Heart left ventricle (tissue), 16 donors: ENCODE data around the gene UVRAG. TPM values are rescaled to one million over a fixed set of nuclear protein-coding genes. Genes with fewer than 3 reads are reported as not detected.

Experiments used
- ATAC-seq, 4 donors: fragments of 200-7000 bp; cut with Tn5 transposase; one replicate each; pipeline ENCODE4 v1.9.1; 2020 to 2022; ENCODE audit warnings: moderate library complexity in 4 of 4, mild to moderate bottlenecking in 3 of 4, moderate number of reproducible peaks in 1 of 4
- DNase-seq, 5 donors: peaks; one replicate each; pipeline ENCODE4 v3.0.0-alpha.2; 2020
- H3K27ac ChIP-seq, 12 donors: fragments of 200-600 bp; sonication (generic) in 4 of 12; one replicate each; pipeline versions ENCODE4 v1.5.0 to v1.8.0; 2016 to 2022; ENCODE audit warnings: mild to moderate bottlenecking in 2 of 12
- H3K27me3 ChIP-seq, 9 donors: fragments of 200-600 bp; sonication (generic) in 2 of 9; one replicate each; pipeline versions ENCODE4 v1.5.1 to v1.8.0; 2016 to 2022; ENCODE audit warnings: mild to moderate bottlenecking in 3 of 9
- H3K36me3 ChIP-seq, 9 donors: fragments of 200-600 bp; sonication (generic) in 2 of 9; one replicate each; pipeline versions ENCODE4 v1.5.0 to v1.8.0; 2018 to 2022; ENCODE audit warnings: mild to moderate bottlenecking in 2 of 9
- H3K4me1 ChIP-seq, 12 donors: fragments of 200-600 bp; sonication (generic) in 4 of 12; one replicate each; pipeline versions ENCODE4 v1.5.0 to v1.8.0; 2016 to 2022; ENCODE audit warnings: mild to moderate bottlenecking in 3 of 12
- H3K4me3 ChIP-seq, 12 donors: fragments of 200-600 bp; sonication (generic) in 4 of 12; one replicate each; pipeline versions ENCODE4 v1.5.0 to v1.8.0; 2017 to 2022; ENCODE audit warnings: mild to moderate bottlenecking in 9 of 12, moderate library complexity in 4 of 12
- H3K9me3 ChIP-seq, 12 donors: fragments of 200-600 bp; sonication (generic) in 4 of 12; one replicate each; pipeline versions ENCODE4 v1.5.0 to v1.8.0; 2016 to 2022; ENCODE audit warnings: mild to moderate bottlenecking in 1 of 12
- POLR2A ChIP-seq, 2 donors: fragments of 450-650 bp; IDR thresholded peaks; one replicate each; pipeline ENCODE4 v1.6.1; 2017; ENCODE audit warnings: antibody characterized with exemption in 2 of 2, mild to moderate bottlenecking in 2 of 2, moderate library complexity in 2 of 2
- WGBS, 4 donors: extraction: QIAGEN DNeasy Blood & Tissue Kit in 2 of 4; methylation state at CpG; one replicate each; pipeline versions ENCODE4 v1.1.5 to v1.1.7; 2013 to 2018; 5-methylcytosine and 5-hydroxymethylcytosine counted together
- intact Hi-C, 10 donors: fragments of 100-400 bp; cut with DNase I; formaldehyde crosslinking; loops; one replicate each; pipeline versions ENCODE4 v1.11.1 to v1.14.2; 2022
- polyA plus RNA-seq, 2 donors: library from polyadenylated mRNA; stranded (reverse); fragments of 200-250 nt; gene quantifications; one replicate each; pipeline ENCODE4 v1.2.3, GENCODE V29; 2013
- total RNA-seq, 9 donors: library from RNA; depleted of rRNA in 2 of 9; stranded (reverse); fragments of >200 nt in 2 of 9; fragmentation: NEBNext Ultra II Directional in 3 of 9; extraction: Animal tissue kit (Norgen Biotek cat#: 25700) in 3 of 9; gene quantifications; one replicate each; pipeline versions ENCODE4 v1.1.0 to v1.2.4, GENCODE V29; 2016 to 2023
- TF ChIP-seq, protein P1 (sequence below), 12 donors: fragments of 200-600 bp; sonication (generic) in 4 of 12; IDR thresholded peaks; one replicate each; pipeline versions ENCODE4 v1.5.0 to v1.8.0; 2018 to 2022; ENCODE audit warnings: antibody characterized with exemption in 12 of 12, mild to moderate bottlenecking in 5 of 12
- donor health status: ischemic (EF 13 %, LVEDD 7.1; RV severe dilation, severe dysfunction).
- donor health status: healthy with polysubstance abuse.
- donor health status: DM: no; HTN: yes; CAD: no.
- donor health status: DM: no; HTN: no; CAD: no.
- donor health status: ischemic (EF 25% LVEDD 6.9; RV normal size, moderate dysfunction).
- donor health status: ischemic (EF 25% LVEDD 5.7; RV mildly dilated, moderate dysfunction).
- donor health status: healthy.
- donor health status: DM: yes; HTN: yes; CAD: no.
- donor health status: ischemic (EF 35%, LVEDD 5.7; RV mildly dilated, moderate dysfunction).
- donor health status: nonischemic (EF 11% LVEDD 7.7; RV severe dilation, severe dysfunction).
- donor health status: DM: yes; HTN: yes; CAD: no.
- donor health status: PGD.
- donor health status: ischemic (EF 29% LVEDD 5.4; RV normal size, mild dysfunction).
- donor health status: nonischemic (EF 23%, LVEDD 6.1; RV moderate dilation, normal function).

Gene UVRAG
- total and polyA plus RNA-seq, 11 donors, result 4.5 to 22.6 (median 15.0) TPM

DNA sequence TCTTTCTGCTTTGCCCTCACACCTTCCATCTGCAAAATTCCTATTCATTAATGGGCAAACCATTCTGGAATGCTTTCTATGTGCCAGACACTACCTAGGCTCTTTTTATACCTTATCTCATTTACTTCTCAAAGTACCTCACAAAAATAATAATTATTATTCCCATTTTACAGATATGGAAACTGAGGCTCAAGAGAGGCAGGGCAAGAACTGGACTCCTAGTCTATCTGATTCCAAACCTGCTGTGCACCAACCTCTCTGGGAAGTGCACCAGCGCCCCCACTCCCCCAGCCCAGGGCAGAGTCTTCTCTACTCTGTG lies 47.3 kb upstream of the UVRAG start:
- 47 to 82% (median 63%) methylated on average over 1 of the region's 1 CpG for WGBS, 4 donors
- H3K9me3 ChIP-seq, result no peaks in the 10 kb centered on the region
- peaks cover 0 to 42% (median 14%) of the 10 kb centered on the region in 12 donors for H3K4me1 ChIP-seq
- TF ChIP-seq POLR2A (IDR thresholded peaks at IDR 0.05), result no peak
- TF ChIP-seq, protein P1, sequence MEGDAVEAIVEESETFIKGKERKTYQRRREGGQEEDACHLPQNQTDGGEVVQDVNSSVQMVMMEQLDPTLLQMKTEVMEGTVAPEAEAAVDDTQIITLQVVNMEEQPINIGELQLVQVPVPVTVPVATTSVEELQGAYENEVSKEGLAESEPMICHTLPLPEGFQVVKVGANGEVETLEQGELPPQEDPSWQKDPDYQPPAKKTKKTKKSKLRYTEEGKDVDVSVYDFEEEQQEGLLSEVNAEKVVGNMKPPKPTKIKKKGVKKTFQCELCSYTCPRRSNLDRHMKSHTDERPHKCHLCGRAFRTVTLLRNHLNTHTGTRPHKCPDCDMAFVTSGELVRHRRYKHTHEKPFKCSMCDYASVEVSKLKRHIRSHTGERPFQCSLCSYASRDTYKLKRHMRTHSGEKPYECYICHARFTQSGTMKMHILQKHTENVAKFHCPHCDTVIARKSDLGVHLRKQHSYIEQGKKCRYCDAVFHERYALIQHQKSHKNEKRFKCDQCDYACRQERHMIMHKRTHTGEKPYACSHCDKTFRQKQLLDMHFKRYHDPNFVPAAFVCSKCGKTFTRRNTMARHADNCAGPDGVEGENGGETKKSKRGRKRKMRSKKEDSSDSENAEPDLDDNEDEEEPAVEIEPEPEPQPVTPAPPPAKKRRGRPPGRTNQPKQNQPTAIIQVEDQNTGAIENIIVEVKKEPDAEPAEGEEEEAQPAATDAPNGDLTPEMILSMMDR (IDR thresholded peaks at IDR 0.05), result no peak
- H3K4me3 ChIP-seq, result peak overlapping the region in 4 of 12 donors; percentile 49 to 63 (median 60)
- ATAC-seq (no peak), DNase-seq (no peak)
- intact Hi-C loops, result loop anchor here in 7 of 10 donors (2.0 to 10.0 kb wide), 7 partner anchors 45 to 223 kb away; partner anchors contain the start of gene MOGAT2 (in 1 of the 7)
- H3K36me3 ChIP-seq, result no peaks in the 10 kb centered on the region
- H3K27me3 ChIP-seq, result peaks cover 0 to 23% (median 7%) of the 10 kb centered on the region in 9 donors
- H3K27ac ChIP-seq, result no peak overlapping the region

DNA sequence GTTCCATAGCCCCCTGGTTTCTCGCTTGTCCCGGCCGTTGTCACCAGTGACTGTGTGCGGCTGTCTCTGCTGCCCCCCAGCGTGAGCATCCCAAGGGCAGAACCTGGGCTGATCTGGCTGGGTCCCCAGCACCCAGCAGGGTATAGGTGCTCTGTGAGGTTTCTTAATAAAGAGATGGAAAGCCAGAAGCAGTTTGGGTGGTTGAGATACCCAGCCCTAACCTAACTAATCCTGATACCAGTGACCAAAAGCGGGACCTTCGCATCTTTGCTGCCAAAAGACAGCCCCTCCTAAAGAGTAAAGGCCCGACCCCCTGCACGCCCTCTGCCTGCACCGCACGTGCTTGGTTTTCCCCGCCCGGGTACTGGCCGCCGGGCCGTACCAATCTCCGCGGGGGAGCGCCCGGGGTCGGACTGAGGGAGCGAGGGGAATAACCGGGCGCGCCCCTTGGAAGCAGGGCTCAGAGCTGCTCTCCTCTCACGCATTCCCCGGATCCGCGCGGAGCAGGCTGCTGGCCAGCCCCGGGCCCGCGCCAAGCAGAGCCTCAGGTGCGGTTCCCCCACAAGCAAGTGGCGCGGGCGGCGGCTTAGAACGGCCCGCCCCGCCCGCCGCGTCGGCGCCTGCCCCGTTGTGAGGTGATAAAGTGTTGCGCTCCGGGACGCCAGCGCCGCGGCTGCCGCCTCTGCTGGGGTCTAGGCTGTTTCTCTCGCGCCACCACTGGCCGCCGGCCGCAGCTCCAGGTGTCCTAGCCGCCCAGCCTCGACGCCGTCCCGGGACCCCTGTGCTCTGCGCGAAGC lies 46.7 kb upstream of the UVRAG start, which contains the start of gene DGAT2:
TSS of gene DGAT2 (plus strand) at position 667 of the 797 bp plus-strand sequence. CDS start 214 bp downstream, outside the sequence.
- WGBS, 4 donors, result 2 to 14% (median 3%) methylated on average over 9 to 66 of the region's 66 CpGs
- H3K9me3 ChIP-seq, result no peaks in the 10 kb centered on the region
- intact Hi-C loops, result loop anchor here in 7 of 10 donors (2.0 to 10.0 kb wide), 7 partner anchors 46 to 224 kb away; partner anchors contain the start of gene MOGAT2 (in 1 of the 7)
- ATAC-seq (peak; percentile 86 to 95 (median 90)), DNase-seq (peak; percentile 77 to 89 (median 83))
- peaks cover 0 to 44% (median 14%) of the 10 kb centered on the region in 12 donors for H3K4me1 ChIP-seq
- H3K36me3 ChIP-seq, result no peaks in the 10 kb centered on the region
- TF ChIP-seq POLR2A (IDR thresholded peaks at IDR 0.05), result peak in 1 of 2 donors; percentile 22
- TF ChIP-seq, protein P1 (IDR thresholded peaks at IDR 0.05), result peak in 9 of 12 donors; percentile 19 to 47 (median 32)
- peak within 1 kb of the TSS; percentile 13 to 63 (median 57) for H3K4me3 ChIP-seq
- H3K27ac ChIP-seq, result peak within 1 kb of the TSS in 8 of 12 donors; percentile 15 to 73 (median 60)
- peaks cover 0 to 23% (median 7%) of the 10 kb centered on the region in 9 donors for H3K27me3 ChIP-seq

DNA sequence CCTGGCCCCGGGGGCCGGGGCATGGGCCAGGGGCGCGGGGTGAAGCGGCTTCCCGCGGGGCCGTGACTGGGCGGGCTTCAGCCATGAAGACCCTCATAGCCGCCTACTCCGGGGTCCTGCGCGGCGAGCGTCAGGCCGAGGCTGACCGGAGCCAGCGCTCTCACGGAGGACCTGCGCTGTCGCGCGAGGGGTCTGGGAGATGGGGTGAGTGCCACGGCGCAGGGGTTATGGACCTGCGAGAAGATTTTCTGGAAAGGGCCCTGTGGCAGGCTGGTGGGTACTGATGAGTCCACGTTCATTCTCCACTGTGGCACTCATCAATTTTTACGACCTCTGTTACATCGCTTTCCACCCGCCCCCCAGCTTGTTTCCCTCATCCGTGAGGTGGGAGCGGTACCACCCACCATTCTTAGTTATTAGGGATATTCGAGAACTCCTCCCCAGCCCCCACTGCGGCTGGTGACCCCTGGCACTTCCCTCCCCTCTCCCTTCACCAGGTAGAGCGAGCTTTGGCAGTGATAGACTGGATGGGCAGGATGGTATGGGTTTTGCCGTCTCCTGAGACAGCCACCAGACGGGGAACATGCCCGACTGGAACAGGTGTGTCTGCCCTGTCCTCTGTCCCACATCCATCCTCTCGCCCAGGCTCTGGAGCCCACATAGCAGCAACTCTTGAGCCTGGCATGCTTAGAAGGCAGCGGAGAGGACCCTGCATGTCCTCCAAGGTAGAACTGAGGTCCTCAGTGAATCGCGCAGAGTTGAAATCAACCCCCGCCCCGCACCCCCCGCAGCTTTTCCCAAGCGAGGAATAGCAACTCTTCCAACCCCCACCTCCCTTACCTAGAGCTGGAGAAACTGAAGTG lies 45.9 kb upstream of the UVRAG start:
- no peak for TF ChIP-seq POLR2A (IDR thresholded peaks at IDR 0.05)
- TF ChIP-seq, protein P1 (IDR thresholded peaks at IDR 0.05), result peak in 1 of 12 donors; percentile 2
- peak overlapping the region; percentile 13 to 63 (median 57) for H3K4me3 ChIP-seq
- H3K27ac ChIP-seq, result peak overlapping the region in 6 of 12 donors; percentile 15 to 73 (median 62)
- DNase-seq (no peak), ATAC-seq (peak in 3 of 4 donors; percentile 2 to 23 (median 7))
- no peaks in the 10 kb centered on the region for H3K9me3 ChIP-seq
- peaks cover 0 to 52% (median 14%) of the 10 kb centered on the region in 12 donors for H3K4me1 ChIP-seq
- intact Hi-C loops, result loop anchor here in 7 of 10 donors (2.0 to 10.0 kb wide), 7 partner anchors 46 to 224 kb away; partner anchors contain the start of gene MOGAT2 (in 1 of the 7)
- peaks cover 0 to 23% (median 7%) of the 10 kb centered on the region in 9 donors for H3K27me3 ChIP-seq
- H3K36me3 ChIP-seq, result no peaks in the 10 kb centered on the region
- 13 to 35% (median 22%) methylated on average over 20 to 46 of the region's 46 CpGs for WGBS, 4 donors
